IPS-15b (cell line): ENCODE data around the gene PSMB3.
A peak's percentile ranks its signal among the peaks of the same experiment; 100 is the strongest.

Source experiments
- H3K27me3 ChIP-seq: one replicate; pipeline ENCODE4 v1.6.1; 2013; ENCODE audit warnings: low read length; ENCODE audit not compliant: control insufficient read depth, insufficient read depth
- H3K36me3 ChIP-seq: one replicate; pipeline ENCODE4 v1.6.1; 2013; ENCODE audit warnings: low read length; ENCODE audit not compliant: control insufficient read depth, insufficient read depth
- H3K4me1 ChIP-seq: one replicate; pipeline ENCODE4 v1.6.1; 2013; ENCODE audit warnings: mild to moderate bottlenecking, low read length; ENCODE audit not compliant: control insufficient read depth, insufficient read depth
- H3K4me3 ChIP-seq: one replicate; pipeline ENCODE4 v1.5.1; 2013; ENCODE audit warnings: low read depth, low read length
- H3K9ac ChIP-seq: one replicate; pipeline ENCODE4 v1.6.1; 2013; ENCODE audit warnings: low read depth, mild to moderate bottlenecking, low read length
- H3K9me3 ChIP-seq: one replicate; pipeline ENCODE4 v1.6.1; 2013; ENCODE audit warnings: mild to moderate bottlenecking, low read length; ENCODE audit not compliant: control insufficient read depth, insufficient read depth

The PSMB3 gene

GRCh38 chr17:38741461-38741860 lies 11.1 kb upstream of the PSMB3 start:
- H3K9me3 ChIP-seq = no peaks in the 10 kb centered on the region
- no peak overlapping the region for H3K9ac ChIP-seq
- H3K4me3 ChIP-seq = no peak overlapping the region
- H3K36me3 ChIP-seq = peaks cover 27% of the 10 kb centered on the region
- H3K4me1 ChIP-seq = peaks cover 23% of the 10 kb centered on the region
- no peaks in the 10 kb centered on the region for H3K27me3 ChIP-seq

- Histone ChIP-seq H3K4me3 (no peak overlapping the region), H3K4me1 (peaks cover 24% of the 10 kb centered on the region), H3K9me3 (no peaks in the 10 kb centered on the region), H3K9ac (no peak overlapping the region), H3K36me3 (peaks cover 27% of the 10 kb centered on the region), H3K27me3 (no peaks in the 10 kb centered on the region)
These were observed 10.6 kb upstream of the PSMB3 start for GRCh38 chr17:38741921-38742410.

- no peaks in the 10 kb centered on the region for H3K27me3 ChIP-seq
- H3K4me1 ChIP-seq = peaks cover 24% of the 10 kb centered on the region
- H3K9ac ChIP-seq = no peak overlapping the region
- no peak overlapping the region for H3K4me3 ChIP-seq
- H3K9me3 ChIP-seq = no peaks in the 10 kb centered on the region
- H3K36me3 ChIP-seq = peaks cover 27% of the 10 kb centered on the region
These were observed 9.9 kb upstream of the PSMB3 start for GRCh38 chr17:38742411-38743308.

- H3K27me3 ChIP-seq = no peaks in the 10 kb centered on the region
- H3K9me3 ChIP-seq = no peaks in the 10 kb centered on the region
- peaks cover 24% of the 10 kb centered on the region for H3K4me1 ChIP-seq
- H3K4me3 ChIP-seq = no peak overlapping the region
- H3K36me3 ChIP-seq = peaks cover 18% of the 10 kb centered on the region
- no peak overlapping the region for H3K9ac ChIP-seq
These were observed 8.9 kb upstream of the PSMB3 start for GRCh38 chr17:38743556-38744171.

- H3K9ac ChIP-seq = no peak overlapping the region
- H3K9me3 ChIP-seq = no peaks in the 10 kb centered on the region
- H3K27me3 ChIP-seq = peaks cover 5% of the 10 kb centered on the region
- H3K4me1 ChIP-seq = peaks cover 24% of the 10 kb centered on the region
- no peaks in the 10 kb centered on the region for H3K36me3 ChIP-seq
- no peak overlapping the region for H3K4me3 ChIP-seq
These were observed 7.0 kb upstream of the PSMB3 start for GRCh38 chr17:38745545-38745944.

- Histone ChIP-seq H3K4me3 (peak overlapping the region; percentile 80), H3K4me1 (peaks cover 26% of the 10 kb centered on the region), H3K27me3 (peaks cover 11% of the 10 kb centered on the region)
These were observed 6.3 kb upstream of the PSMB3 start for GRCh38 chr17:38746004-38746848.

GRCh38 chr17:38746849-38747462 lies 5.6 kb upstream of the PSMB3 start:
- Histone ChIP-seq H3K27me3 (peaks cover 14% of the 10 kb centered on the region), H3K36me3 (no peaks in the 10 kb centered on the region), H3K9me3 (no peaks in the 10 kb centered on the region), H3K4me1 (peaks cover 26% of the 10 kb centered on the region), H3K9ac (peak overlapping the region; percentile 12), H3K4me3 (peak overlapping the region; percentile 80)

More at GRCh38 chr17:38746004-38746848, 6.3 kb upstream of the PSMB3 start:
- Histone ChIP-seq H3K9me3 (no peaks in the 10 kb centered on the region), H3K9ac (no peak overlapping the region), H3K36me3 (no peaks in the 10 kb centered on the region)

- Histone ChIP-seq H3K36me3 (no peaks in the 10 kb centered on the region), H3K4me1 (peaks cover 23% of the 10 kb centered on the region), H3K27me3 (peaks cover 14% of the 10 kb centered on the region), H3K4me3 (peak overlapping the region; percentile 80), H3K9me3 (no peaks in the 10 kb centered on the region), H3K9ac (peak overlapping the region; percentile 94)
These were observed 4.9 kb upstream of the PSMB3 start for GRCh38 chr17:38747463-38748148.

- H3K36me3 ChIP-seq = no peaks in the 10 kb centered on the region
- peak within 1 kb of the TSS; percentile 98 for H3K4me3 ChIP-seq
- H3K27me3 ChIP-seq = peaks cover 14% of the 10 kb centered on the region
- peak within 1 kb of the TSS; percentile 94 for H3K9ac ChIP-seq
- peaks cover 20% of the 10 kb centered on the region for H3K4me1 ChIP-seq
- H3K9me3 ChIP-seq = no peaks in the 10 kb centered on the region
These were observed 4.2 kb upstream of the PSMB3 start, which contains the start of gene PCGF2 for GRCh38 chr17:38748149-38748891. Gene PCGF2 (minus strand): TSS chr17:38748336. CDS start chr17:38740402, 7,934 bp downstream.

GRCh38 chr17:38748892-38749222 lies 3.7 kb upstream of the PSMB3 start:
- peaks cover 14% of the 10 kb centered on the region for H3K4me1 ChIP-seq
- peak overlapping the region; percentile 98 for H3K4me3 ChIP-seq
- H3K36me3 ChIP-seq = no peaks in the 10 kb centered on the region
- peak overlapping the region; percentile 73 for H3K9ac ChIP-seq
- peaks cover 14% of the 10 kb centered on the region for H3K27me3 ChIP-seq
- H3K9me3 ChIP-seq = no peaks in the 10 kb centered on the region
